ENCODE data around the gene BNIP5. TPM values are rescaled to one million over a fixed set of nuclear protein-coding genes. Genes with fewer than 3 reads are reported as not detected.

BNIP5 gene
- total RNA-seq, 2 donors from 2014 or later = not detected

- DNase-seq (ENCODE audit: low spot score) (no peak), ATAC-seq (ENCODE audit: insufficient number of reproducible peaks, low FRiP score, low read depth) (no peak)
- H3K27ac ChIP-seq = no peak overlapping the region
- H3K27me3 ChIP-seq (replicated peaks; ENCODE audit: insufficient read depth) = no peaks in the 10 kb centered on the region
- no peak overlapping the region for H3K4me3 ChIP-seq
- TF ChIP-seq CTCF (IDR thresholded peaks at IDR 0.05) = no peak
- H3K4me1 ChIP-seq (ENCODE audit: control insufficient read depth in 1 of 2, low read depth in 2 of 2) = peaks cover 5 to 38% of the 10 kb centered on the region in 2 donors
- H3K36me3 ChIP-seq = no peaks in the 10 kb centered on the region
- no peaks in the 10 kb centered on the region for H3K9me3 ChIP-seq
These were observed 36.8 kb upstream of the BNIP5 start for GRCh38 chr6:36373368-36374019.

- no peak overlapping the region for H3K27ac ChIP-seq
- no peaks in the 10 kb centered on the region for H3K27me3 ChIP-seq (replicated peaks; ENCODE audit: insufficient read depth)
- H3K4me3 ChIP-seq = no peak overlapping the region
- H3K4me1 ChIP-seq (ENCODE audit: control insufficient read depth in 1 of 2, low read depth in 2 of 2) = peaks cover 2 to 27% of the 10 kb centered on the region in 2 donors
- ATAC-seq (ENCODE audit: insufficient number of reproducible peaks, low FRiP score, low read depth) = no peak
- no peak for TF ChIP-seq CTCF (IDR thresholded peaks at IDR 0.05)
- no peaks in the 10 kb centered on the region for H3K36me3 ChIP-seq
- H3K9me3 ChIP-seq = no peaks in the 10 kb centered on the region
- no peak for DNase-seq (ENCODE audit: low spot score)
These were observed 35.4 kb upstream of the BNIP5 start for GRCh38 chr6:36372088-36372487.

GRCh38 chr6:36371211-36371610, 34.5 kb upstream of the BNIP5 start:
- H3K27ac ChIP-seq = no peak overlapping the region
- DNase-seq (ENCODE audit: low spot score) (no peak), ATAC-seq (ENCODE audit: insufficient number of reproducible peaks, low FRiP score, low read depth) (no peak)
- peaks cover 0 to 19% of the 10 kb centered on the region in 2 donors for H3K4me1 ChIP-seq (ENCODE audit: control insufficient read depth in 1 of 2, low read depth in 2 of 2)
- H3K36me3 ChIP-seq = no peaks in the 10 kb centered on the region
- H3K27me3 ChIP-seq (replicated peaks; ENCODE audit: insufficient read depth) = no peaks in the 10 kb centered on the region
- H3K4me3 ChIP-seq = no peak overlapping the region
- no peaks in the 10 kb centered on the region for H3K9me3 ChIP-seq
- TF ChIP-seq CTCF (IDR thresholded peaks at IDR 0.05) = no peak

GRCh38 chr6:36370638-36371037, 34.0 kb upstream of the BNIP5 start:
- Histone ChIP-seq H3K27me3 (replicated peaks; ENCODE audit: insufficient read depth) (no peaks in the 10 kb centered on the region), H3K36me3 (no peaks in the 10 kb centered on the region), H3K4me3 (no peak overlapping the region), H3K9me3 (no peaks in the 10 kb centered on the region), H3K4me1 (ENCODE audit: control insufficient read depth in 1 of 2, low read depth in 2 of 2) (peaks cover 0 to 16% of the 10 kb centered on the region in 2 donors), H3K27ac (no peak overlapping the region)
- TF ChIP-seq CTCF (IDR thresholded peaks at IDR 0.05) = no peak
- ATAC-seq (ENCODE audit: insufficient number of reproducible peaks, low FRiP score, low read depth) = no peak
- DNase-seq (ENCODE audit: low spot score) = no peak

- Histone ChIP-seq H3K9me3 (no peaks in the 10 kb centered on the region), H3K4me3 (no peak overlapping the region), H3K4me1 (ENCODE audit: control insufficient read depth in 1 of 2, low read depth in 2 of 2) (peaks cover 0 to 1% of the 10 kb centered on the region in 2 donors), H3K36me3 (no peaks in the 10 kb centered on the region), H3K27ac (no peak overlapping the region), H3K27me3 (replicated peaks; ENCODE audit: insufficient read depth) (no peaks in the 10 kb centered on the region)
- ATAC-seq (ENCODE audit: insufficient number of reproducible peaks, low FRiP score, low read depth) (no peak), DNase-seq (ENCODE audit: low spot score) (no peak)
- no peak for TF ChIP-seq CTCF (IDR thresholded peaks at IDR 0.05)
These were observed 32.5 kb upstream of the BNIP5 start for GRCh38 chr6:36368921-36369865.

Data from thoracic aorta (tissue), 2 donors.